ENCODE results near the gene APBB2. TPM values are rescaled to one million over a fixed set of nuclear protein-coding genes. Genes with fewer than 3 reads are reported as not detected.

Gene APBB2
- total and polyA plus RNA-seq, 2 of the 4 experiments (the other 2 are of a cell fraction) = 47.9 to 75.5 TPM

DNA sequence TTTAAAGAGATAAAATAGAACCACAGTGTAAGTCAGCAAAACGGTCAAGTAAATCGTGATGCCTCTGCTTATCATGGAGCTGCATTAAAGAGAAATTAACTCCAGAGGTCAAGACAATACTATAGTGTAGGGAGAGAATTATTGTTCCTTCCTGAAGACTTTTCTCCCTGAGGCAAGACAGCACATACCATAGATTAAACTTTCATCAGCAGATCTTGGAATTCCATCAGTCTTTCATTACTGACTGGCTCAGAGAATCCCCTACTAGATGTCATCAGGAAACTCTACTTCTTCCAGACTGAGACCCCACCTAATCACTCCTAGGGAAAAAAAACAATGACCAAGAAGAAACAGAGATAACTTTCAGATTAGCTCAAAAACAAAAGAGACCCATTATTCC lies 333.2 kb downstream of the APBB2 start:
- no peak overlapping the region for H2BK120ac ChIP-seq (ENCODE audit: low read depth, low read length)
- no peak overlapping the region for H4K8ac ChIP-seq (ENCODE audit: low read depth in 2 of 2, low read length in 2 of 2)
- H4K5ac ChIP-seq (ENCODE audit: low read depth, low read length) = no peak overlapping the region
- H3K27ac ChIP-seq (ENCODE audit: insufficient read depth, low read length) = no peak overlapping the region
- intact Hi-C loops (cut with micrococcal nuclease) (no loop called here), in situ Hi-C loops (cut with MboI; ENCODE audit: low sequenced_read_pairs) (no loop called here), dilution Hi-C loops (cut with HindIII; ENCODE audit: low sequenced_read_pairs, unreplicated experiment) (no loop called here)
- no peak overlapping the region for H2AK9ac ChIP-seq (replicated peaks; ENCODE audit: low read depth, low read length, poor library complexity)
- H3K56ac ChIP-seq (ENCODE audit: extremely low read depth, insufficient read depth, low read length) = no peak overlapping the region
- H3K18ac ChIP-seq (ENCODE audit: low read depth, low read length) = no peak overlapping the region
- POLR2A ChIA-PET (ENCODE audit: unreplicated experiment) = interaction anchor here (0.5 kb wide), 1 partner anchor 14 kb away, joined by 3 read pairs; no protein-coding TSS in a partner anchor
- H4K20me1 ChIP-seq (ENCODE audit: insufficient read depth, low read length) = no peaks in the 10 kb centered on the region
- no peak overlapping the region for H3K14ac ChIP-seq (replicated peaks; ENCODE audit: low read depth, low read length)
- H2BK15ac ChIP-seq (ENCODE audit: low read depth, low read length) = no peak overlapping the region
- peaks cover 5% of the 10 kb centered on the region; the same call in 1 of the 2 replicates for H3K9me1 ChIP-seq (ENCODE audit: insufficient read depth, low read length)
- no peak overlapping the region for H2BK20ac ChIP-seq (ENCODE audit: low read depth, low read length)
- no peak overlapping the region for H3K23ac ChIP-seq (ENCODE audit: low read depth, low read length)
- ATAC-seq (ENCODE audit: low read depth) = no peak
- no peak overlapping the region for H3K4me2 ChIP-seq (ENCODE audit: low read depth, low read length)
- H3K27me3 ChIP-seq (ENCODE audit: control insufficient read depth, insufficient read depth, low read length) = no peaks in the 10 kb centered on the region
- no peak overlapping the region for H3K9ac ChIP-seq (ENCODE audit: low read depth, low read length)
- no peak overlapping the region for H2AFZ ChIP-seq (replicated peaks; ENCODE audit: low read length, poor library complexity)
- BruUV-seq (replicated peaks) = no TSS peak
- no peak overlapping the region for H2AK5ac ChIP-seq (ENCODE audit: low read depth, low read length)
- peaks cover 14% of the 10 kb centered on the region for H3K36me3 ChIP-seq (ENCODE audit: control insufficient read depth, insufficient read depth, low read length)
- H3K4me1 ChIP-seq (ENCODE audit: control insufficient read depth, insufficient read depth, low read length) = no peaks in the 10 kb centered on the region
- TF ChIP-seq MAFK (IDR thresholded peaks at IDR 0.05; ENCODE audit: low read depth, low read length) (no peak), CHD1 (IDR thresholded peaks at IDR 0.05; ENCODE audit: low read depth, low read length) (no peak), SMC3 (IDR thresholded peaks at IDR 0.05; ENCODE audit: low read depth, low read length) (no peak), BHLHE40 (IDR thresholded peaks at IDR 0.05; ENCODE audit: low read depth, low read length) (no peak), MAZ (IDR thresholded peaks at IDR 0.05; ENCODE audit: borderline replicate concordance, low read depth, low read length) (no peak), POLR2A (IDR thresholded peaks at IDR 0.05; ENCODE audit: low read depth, low read length) (no peak), RCOR1 (IDR thresholded peaks at IDR 0.05; ENCODE audit: insufficient replicate concordance, low read length) (no peak), RFX5 (IDR thresholded peaks at IDR 0.05; ENCODE audit: low read depth, low read length) (no peak), RAD21 (IDR thresholded peaks at IDR 0.05; ENCODE audit: low read length) (no peak), FOS (IDR thresholded peaks at IDR 0.05; ENCODE audit: low read depth, low read length) (no peak), NFE2L2 (IDR thresholded peaks at IDR 0.05; ENCODE audit: low read depth, low read length) (no peak), MXI1 (IDR thresholded peaks at IDR 0.05; ENCODE audit: borderline replicate concordance, low read depth, low read length) (no peak)
- TF ChIP-seq, protein P1, sequence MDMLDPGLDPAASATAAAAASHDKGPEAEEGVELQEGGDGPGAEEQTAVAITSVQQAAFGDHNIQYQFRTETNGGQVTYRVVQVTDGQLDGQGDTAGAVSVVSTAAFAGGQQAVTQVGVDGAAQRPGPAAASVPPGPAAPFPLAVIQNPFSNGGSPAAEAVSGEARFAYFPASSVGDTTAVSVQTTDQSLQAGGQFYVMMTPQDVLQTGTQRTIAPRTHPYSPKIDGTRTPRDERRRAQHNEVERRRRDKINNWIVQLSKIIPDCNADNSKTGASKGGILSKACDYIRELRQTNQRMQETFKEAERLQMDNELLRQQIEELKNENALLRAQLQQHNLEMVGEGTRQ (IDR thresholded peaks at IDR 0.05; ENCODE audit: low read depth, low read length) = no peak
- TF ChIP-seq, protein P2, sequence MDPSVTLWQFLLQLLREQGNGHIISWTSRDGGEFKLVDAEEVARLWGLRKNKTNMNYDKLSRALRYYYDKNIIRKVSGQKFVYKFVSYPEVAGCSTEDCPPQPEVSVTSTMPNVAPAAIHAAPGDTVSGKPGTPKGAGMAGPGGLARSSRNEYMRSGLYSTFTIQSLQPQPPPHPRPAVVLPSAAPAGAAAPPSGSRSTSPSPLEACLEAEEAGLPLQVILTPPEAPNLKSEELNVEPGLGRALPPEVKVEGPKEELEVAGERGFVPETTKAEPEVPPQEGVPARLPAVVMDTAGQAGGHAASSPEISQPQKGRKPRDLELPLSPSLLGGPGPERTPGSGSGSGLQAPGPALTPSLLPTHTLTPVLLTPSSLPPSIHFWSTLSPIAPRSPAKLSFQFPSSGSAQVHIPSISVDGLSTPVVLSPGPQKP (IDR thresholded peaks at IDR 0.05; ENCODE audit: borderline replicate concordance, low read depth, low read length) = no peak
- H3K9me3 ChIP-seq (ENCODE audit: control insufficient read depth, insufficient read depth, low read length) = no peaks in the 10 kb centered on the region
- no peak overlapping the region for H2BK5ac ChIP-seq (ENCODE audit: low read depth, low read length, poor library complexity, severe bottlenecking)
- H4K91ac ChIP-seq (ENCODE audit: insufficient read depth, low read depth, low read length) = no peak overlapping the region
- H3K4ac ChIP-seq (ENCODE audit: low read depth, low read length) = no peak overlapping the region
- CTCF ChIA-PET = interaction anchor here (1.0 kb wide), 1 partner anchor 14 kb away, joined by 3 read pairs; no protein-coding TSS in a partner anchor
- no peak overlapping the region for H3K4me3 ChIP-seq (ENCODE audit: insufficient read depth, low read depth, low read length)
- no peaks in the 10 kb centered on the region; a peak in 1 of 4 replicates for H3K79me1 ChIP-seq (ENCODE audit: low read depth in 1 of 2, low read length in 2 of 2)
- no peak for DNase-seq
- no CpG with 5 or more reads among the region's 2 CpGs for WGBS, 2 experiments (ENCODE audit: extremely low coverage in 2 of 2, insufficient read length in 1 of 2)

All from IMR-90 (cell line).